HG03064 (cell line): Measurements from ENCODE around the gene DAP.
"Not testable (repeated sequence)": the region's sequence is repeated elsewhere in the genome, so short reads cannot be mapped to it uniquely, and the experiment has no call there.

Experiments used
- ATAC-seq: cut with Tn5 transposase; IDR thresholded peaks from one replicate; pipeline ENCODE4 v1.9.1; 2021; ENCODE audit warnings: low read depth; ENCODE audit not compliant: unreplicated experiment

Gene DAP

DNA sequence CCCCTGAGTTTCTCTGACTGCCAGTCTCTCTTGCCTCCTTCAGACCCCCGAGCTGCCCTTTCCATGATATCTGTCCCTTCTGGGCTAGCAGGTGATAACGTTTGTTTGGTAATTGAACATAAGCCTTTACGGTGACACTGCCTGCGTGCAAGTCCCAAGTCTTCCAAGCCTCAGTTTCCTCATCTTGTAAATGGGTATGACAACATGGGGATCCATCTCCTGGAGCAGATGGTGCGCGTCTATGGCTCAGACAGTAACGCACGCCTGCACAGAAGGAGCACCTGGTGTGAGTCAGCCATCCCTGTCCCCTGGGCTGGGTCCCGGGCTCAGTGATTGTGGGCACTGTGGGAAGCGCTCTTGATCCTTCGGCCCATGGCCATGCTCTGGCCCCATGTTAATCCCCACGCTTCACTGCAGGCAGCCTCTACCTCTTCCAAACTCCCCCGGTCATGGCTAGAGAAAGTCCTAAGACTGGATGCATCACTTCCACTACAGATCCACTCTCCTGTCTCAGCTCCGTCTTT, 85.8 kb downstream of the DAP start:
- no peak for ATAC-seq

- no peak for ATAC-seq
Observed at GRCh38 chr5:10674582-10674981, 86.5 kb downstream of the DAP start.

- ATAC-seq, result no peak
Observed at GRCh38 chr5:10674096-10674495, 86.9 kb downstream of the DAP start.

DNA sequence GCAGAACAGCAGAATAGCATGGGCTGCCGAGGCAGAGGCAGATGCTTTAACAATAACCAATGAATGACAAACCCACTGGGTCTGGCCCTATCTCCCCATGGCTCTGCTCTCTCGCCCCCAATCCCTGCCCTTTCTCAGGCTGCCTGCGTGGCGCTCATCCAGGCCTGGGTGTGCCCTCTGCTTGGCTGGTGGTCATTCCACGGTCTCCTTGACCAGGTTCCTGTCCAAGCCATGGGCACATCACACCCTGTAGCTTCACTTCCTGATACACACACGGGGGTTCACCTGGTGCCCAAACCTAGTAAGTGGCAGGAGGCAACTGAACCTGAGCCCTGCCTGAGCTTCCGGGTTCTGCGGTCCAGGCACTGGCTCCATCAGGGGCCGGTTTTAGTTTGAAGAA, 87.6 kb downstream of the DAP start:
- no peak for ATAC-seq

GRCh38 chr5:10673017-10673389, 88.0 kb downstream of the DAP start:
- no peak for ATAC-seq

DNA sequence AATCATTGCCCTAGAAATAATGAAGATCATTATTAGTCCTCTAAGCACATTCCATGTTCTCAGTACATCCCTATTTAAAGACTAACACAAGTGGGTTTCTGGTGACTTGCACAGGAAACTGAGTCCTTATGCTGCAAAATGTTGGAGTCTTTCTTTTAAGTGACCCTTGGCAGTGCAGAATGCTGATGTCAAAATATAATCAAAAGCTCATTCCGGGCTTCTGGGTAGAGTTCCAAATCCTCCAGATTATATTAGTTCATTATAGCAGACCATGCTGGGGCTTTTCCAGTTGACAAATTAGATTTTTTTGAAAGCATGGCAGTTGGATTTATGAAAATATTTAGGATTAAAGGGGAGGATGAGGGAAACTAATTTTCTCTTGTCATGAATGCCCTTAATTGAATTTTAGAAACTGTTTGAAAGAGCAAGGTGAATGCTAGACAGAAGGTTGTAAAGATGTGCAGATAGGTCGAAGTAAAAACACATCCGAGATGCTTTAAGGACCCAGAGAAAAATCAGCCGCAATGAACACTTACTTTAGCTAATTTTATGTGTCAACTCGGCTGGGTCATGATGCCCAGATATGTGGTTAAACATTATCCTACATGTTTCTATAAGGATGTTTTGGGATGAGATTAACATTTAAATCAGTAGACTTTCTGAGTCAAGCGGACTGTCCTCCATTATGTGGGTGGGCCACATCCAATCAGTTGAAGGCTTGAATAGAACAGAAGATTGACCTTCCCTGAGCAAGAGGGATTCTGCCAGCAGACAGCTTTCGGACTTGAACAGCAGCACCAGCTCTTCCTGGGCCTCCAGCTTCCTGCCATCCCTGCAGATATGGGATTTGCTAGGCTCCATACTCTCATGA, 88.7 kb downstream of the DAP start:
- no peak for ATAC-seq

- no peak for ATAC-seq
Observed at GRCh38 chr5:10671041-10672008, 89.7 kb downstream of the DAP start.

GRCh38 chr5:10669983-10670382, 91.1 kb downstream of the DAP start:
- no peak for ATAC-seq

GRCh38 chr5:10668697-10669096, 92.3 kb downstream of the DAP start:
- ATAC-seq, result no peak

- no peak for ATAC-seq
Observed at GRCh38 chr5:10667431-10668057, 93.5 kb downstream of the DAP start.

- no peak for ATAC-seq
Observed at GRCh38 chr5:10666531-10667299, 94.3 kb downstream of the DAP start.

- ATAC-seq, result no peak
Observed at GRCh38 chr5:10665799-10666198, 95.2 kb downstream of the DAP start.

DNA sequence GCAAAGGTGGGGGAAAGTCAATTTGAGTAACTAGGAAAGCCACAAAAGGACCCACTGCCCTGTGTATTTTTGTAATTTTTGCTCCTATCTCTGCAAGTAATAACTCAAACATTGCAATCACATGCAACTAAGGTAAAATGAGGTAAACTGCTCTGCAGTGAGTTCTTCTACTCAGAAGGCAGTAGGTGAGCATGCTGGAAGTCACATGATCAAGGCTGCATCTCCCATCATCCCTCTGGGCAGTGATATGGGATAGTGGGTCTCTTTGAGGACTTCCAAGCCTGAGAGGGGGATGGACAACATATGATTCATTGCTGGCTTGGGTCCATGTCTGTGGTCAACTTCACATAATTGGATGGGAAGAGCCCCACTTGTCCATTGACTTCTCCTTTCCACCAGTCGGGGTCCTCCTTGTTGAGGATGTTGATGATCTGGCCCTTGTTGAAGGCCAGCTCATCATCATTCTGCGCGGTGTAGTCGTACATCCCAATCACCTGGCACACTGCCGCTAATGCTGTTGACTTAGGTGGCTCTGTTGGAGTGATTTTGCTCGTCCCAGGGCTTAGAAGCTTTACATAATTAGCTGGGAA, 96.8 kb downstream of the DAP start:
- not testable (repeated sequence) for ATAC-seq

DNA sequence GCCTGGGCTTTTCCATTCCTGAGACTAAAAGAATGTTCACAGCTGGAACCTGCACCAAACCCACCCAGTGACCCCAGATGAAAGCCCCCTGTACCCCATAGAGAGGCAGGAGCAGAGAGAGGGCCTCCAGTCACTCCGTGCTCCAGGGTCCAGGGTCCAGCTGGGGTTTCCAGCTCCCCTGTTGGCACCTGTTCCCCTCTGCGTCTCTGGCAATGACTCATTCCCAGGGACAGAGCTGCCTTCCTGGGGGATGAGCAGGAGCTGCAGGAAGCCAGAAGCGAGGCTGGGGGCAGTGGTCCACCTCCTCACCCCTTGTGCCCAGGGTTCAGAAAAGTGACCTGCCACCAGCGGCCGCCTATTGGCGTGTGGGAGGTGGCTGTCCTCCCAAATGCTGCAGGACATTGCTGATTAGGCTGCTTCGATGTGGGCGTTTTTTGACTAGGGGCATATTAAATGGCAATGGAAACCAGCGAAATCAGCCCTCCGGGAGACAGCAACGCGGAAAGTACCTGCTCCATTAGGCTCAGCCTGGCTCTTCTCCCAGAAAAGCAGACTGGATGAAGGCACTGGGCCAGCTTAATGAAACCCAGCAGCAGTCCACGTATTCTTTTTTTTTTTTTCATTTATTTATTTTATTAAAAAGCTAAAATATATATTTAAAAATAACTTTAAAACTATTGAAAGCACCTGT, 97.4 kb downstream of the DAP start:
- no peak for ATAC-seq

- no peak for ATAC-seq
Observed at GRCh38 chr5:10662661-10663488, 98.2 kb downstream of the DAP start.

GRCh38 chr5:10662083-10662482, 99.0 kb downstream of the DAP start:
- ATAC-seq, result no peak

GRCh38 chr5:10661401-10661800, 99.6 kb downstream of the DAP start:
- ATAC-seq, result no peak

GRCh38 chr5:10660720-10661387, 100.2 kb downstream of the DAP start:
- no peak for ATAC-seq
